GM10266 (cell line): ENCODE results near the gene DDI2.

Experiments used
- DNase-seq: peaks from one replicate; pipeline ENCODE4 v3.0.0; 2012; ENCODE audit errors: extremely low spot score
- CTCF ChIP-seq: IDR thresholded peaks from 2 replicates; pipeline ENCODE4 v1.5.1; 2012; ENCODE audit warnings: mild to moderate bottlenecking, low read depth; ENCODE audit not compliant: control insufficient read depth, insufficient read depth; ENCODE audit errors: missing control alignments

The DDI2 gene

GRCh38 chr1:15610167-15610566 is 7.1 kb upstream of the DDI2 start:
- TF ChIP-seq CTCF = no peak
- DNase-seq = no peak

- DNase-seq = peak; percentile 39
Measured at GRCh38 chr1:15616373-15617172, 685 bp upstream of the DDI2 start.

GRCh38 chr1:15618077-15618654 is 908 bp downstream of the DDI2 start:
- peak; percentile 48 for DNase-seq
- TF ChIP-seq CTCF = no peak

More at GRCh38 chr1:15616373-15617172, 685 bp upstream of the DDI2 start:
- TF ChIP-seq CTCF = no peak

GRCh38 chr1:15618655-15619525 is 1.6 kb downstream of the DDI2 start:
- TF ChIP-seq CTCF = no peak
- DNase-seq = no peak

GRCh38 chr1:15620155-15620545 is 2.9 kb downstream of the DDI2 start:
- no peak for TF ChIP-seq CTCF
- DNase-seq = no peak

GRCh38 chr1:15620902-15621682 is 3.8 kb downstream of the DDI2 start:
- no peak for DNase-seq
- TF ChIP-seq CTCF = no peak
